ENCODE results near the gene TNNC2. TPM values are rescaled to one million over a fixed set of nuclear protein-coding genes. Genes with fewer than 3 reads are reported as not detected.
A peak's percentile ranks its signal among the peaks of the same experiment; 100 is the strongest.

TNNC2 gene
- total and polyA plus RNA-seq, 2 of the 13 experiments (the other 11 are each of a cell fraction or from before 2014, with no cell fraction given): 1.8 to 4.7 TPM

DNA sequence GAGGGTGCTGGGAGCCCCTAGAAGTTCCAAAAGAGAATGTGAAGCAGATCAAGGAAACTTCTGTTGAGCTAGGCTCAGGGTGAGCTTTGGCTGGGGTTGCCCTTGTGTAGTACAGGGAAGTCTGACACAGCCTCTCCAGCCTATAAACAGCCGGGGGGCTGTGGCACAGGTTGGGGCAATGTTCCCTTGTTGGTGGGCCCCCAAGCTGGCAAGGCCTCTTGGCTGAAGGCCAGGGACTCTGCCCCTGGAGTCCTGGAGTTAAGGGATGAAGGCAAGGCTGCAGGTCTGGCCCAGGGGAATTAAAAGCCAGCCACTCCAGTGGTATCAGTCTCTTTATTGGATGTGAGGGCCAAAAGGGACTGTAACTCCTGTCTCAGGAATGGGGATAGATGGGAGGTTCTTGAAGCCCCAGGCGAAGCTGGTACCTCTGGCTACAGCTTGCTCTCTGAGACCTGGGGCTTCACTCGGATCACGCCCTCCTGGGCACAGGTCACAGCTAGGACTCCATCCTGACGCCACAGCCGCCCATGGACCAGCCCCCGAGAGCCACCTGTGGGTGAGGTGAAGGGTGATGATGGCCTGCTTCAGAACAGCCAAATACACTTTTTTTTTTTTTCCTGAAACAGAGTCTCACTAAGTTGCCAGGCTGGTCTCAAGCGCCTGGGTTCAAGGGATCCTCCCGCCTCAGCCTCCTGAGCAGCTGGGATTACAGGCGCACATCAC is 14.5 kb upstream of the TNNC2 start (continued):
- TF ChIP-seq AGO2 (optimal IDR thresholded peaks at IDR 0.05; ENCODE audit: low read depth, low read length): peak; percentile 63
- 0 out of 2 replicates have a peak, but pooled peaks have one; percentile 17 for TF ChIP-seq RBFOX2 (IDR thresholded peaks at IDR 0.05; ENCODE audit: low read depth, low read length)
- TF ChIP-seq ELF3 (CRISPR knock-in tag; IDR thresholded peaks at IDR 0.05): no peak
- TF ChIP-seq RORA (CRISPR knock-in tag; IDR thresholded peaks at IDR 0.05): no peak
- TF ChIP-seq, protein P1, sequence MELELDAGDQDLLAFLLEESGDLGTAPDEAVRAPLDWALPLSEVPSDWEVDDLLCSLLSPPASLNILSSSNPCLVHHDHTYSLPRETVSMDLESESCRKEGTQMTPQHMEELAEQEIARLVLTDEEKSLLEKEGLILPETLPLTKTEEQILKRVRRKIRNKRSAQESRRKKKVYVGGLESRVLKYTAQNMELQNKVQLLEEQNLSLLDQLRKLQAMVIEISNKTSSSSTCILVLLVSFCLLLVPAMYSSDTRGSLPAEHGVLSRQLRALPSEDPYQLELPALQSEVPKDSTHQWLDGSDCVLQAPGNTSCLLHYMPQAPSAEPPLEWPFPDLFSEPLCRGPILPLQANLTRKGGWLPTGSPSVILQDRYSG (CRISPR knock-in tag; IDR thresholded peaks at IDR 0.05): no peak
- no peak for TF ChIP-seq ZNF572 (CRISPR knock-in tag; IDR thresholded peaks at IDR 0.05)
- 0 out of 2 replicates have a peak, but pooled peaks have one; percentile 26 for TF ChIP-seq PHF21A (CRISPR knock-in tag; IDR thresholded peaks at IDR 0.05)
- no peak for TF ChIP-seq SATB2 (CRISPR knock-in tag; IDR thresholded peaks at IDR 0.05)
- 0 out of 2 replicates have a peak, but pooled peaks have one; percentile 23 for TF ChIP-seq NFIB (CRISPR knock-in tag; IDR thresholded peaks at IDR 0.05; ENCODE audit: borderline replicate concordance)
- no peak for TF ChIP-seq XRCC5 (optimal IDR thresholded peaks at IDR 0.05; ENCODE audit: low read length)
- no peak for TF ChIP-seq ERF (CRISPR knock-in tag; IDR thresholded peaks at IDR 0.05)

DNA sequence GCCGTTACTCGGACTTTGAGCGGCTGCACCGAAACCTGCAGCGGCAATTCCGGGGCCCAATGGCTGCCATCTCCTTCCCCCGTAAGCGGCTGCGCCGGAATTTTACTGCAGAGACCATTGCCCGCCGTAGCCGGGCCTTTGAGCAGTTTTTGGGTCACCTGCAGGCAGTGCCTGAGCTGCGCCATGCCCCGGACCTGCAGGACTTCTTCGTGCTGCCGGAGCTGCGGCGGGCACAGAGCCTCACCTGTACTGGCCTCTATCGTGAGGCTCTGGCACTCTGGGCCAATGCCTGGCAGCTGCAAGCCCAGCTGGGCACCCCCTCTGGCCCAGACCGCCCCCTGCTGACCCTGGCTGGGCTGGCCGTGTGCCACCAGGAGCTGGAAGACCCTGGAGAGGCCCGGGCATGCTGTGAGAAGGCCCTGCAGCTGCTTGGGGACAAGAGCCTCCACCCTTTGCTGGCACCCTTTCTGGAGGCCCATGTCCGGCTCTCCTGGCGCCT is 13.6 kb upstream of the TNNC2 start:
- Histone ChIP-seq H3K4me3 (replicated peaks in 1 of 3; ENCODE audit: insufficient read depth in 1 of 3, low read depth in 2 of 3, low read length in 3 of 3) (no peak overlapping the region), H3K79me2 (ENCODE audit: insufficient read depth, low read length) (no peaks in the 10 kb centered on the region), H3K27ac (ENCODE audit: extremely low read length, insufficient read depth, low read length) (no peak overlapping the region), H3K27me3 (ENCODE audit: control insufficient read depth in 1 of 2, insufficient read depth in 2 of 2, low read length in 2 of 2) (no peaks in the 10 kb centered on the region), H4K20me1 (ENCODE audit: insufficient read depth, low read length) (no peaks in the 10 kb centered on the region), H3K4me1 (ENCODE audit: insufficient read depth, low read length) (peaks cover 10% of the 10 kb centered on the region), H2AFZ (ENCODE audit: low read length) (no peak overlapping the region), H3K4me2 (ENCODE audit: low read depth, low read length) (no peak overlapping the region), H3K9ac (ENCODE audit: insufficient read depth, low read depth, low read length) (no peak overlapping the region), H3K9me3 (ENCODE audit: low read length) (no peaks in the 10 kb centered on the region), H3K36me3 (replicated peaks in 1 of 2; ENCODE audit: control insufficient read depth in 1 of 2, insufficient read depth in 2 of 2, low read length in 2 of 2) (peaks cover 18 to 42% of the 10 kb centered on the region in 2 experiments)
- intact Hi-C loops (cut with micrococcal nuclease; ENCODE audit: unreplicated experiment) (no loop called here), in situ Hi-C loops (cut with HindIII; ENCODE audit: extremely low pct_ligation_motif_present, low pct_unique_long_range_greater_than_20kb) (no loop called here)
- POLR2A ChIA-PET: interaction anchor here (0.9 to 2.7 kb wide), 10 partner anchors 7 to 129 kb away, joined by 3 to 12 read pairs (median 5); partner anchors contain the start of genes ACOT8, SNX21, ZSWIM1 and ZSWIM3
- CTCF ChIA-PET (ENCODE audit: low intra/inter-chr PET ratio, low total read pairs): no interaction called here
- DNase-seq (ENCODE audit: low spot score) (no peak), FAIRE-seq (no peak), ATAC-seq (peak; percentile 11; the same call in 2 of the 3 replicates)
- no TSS peak for BruUV-seq (replicated peaks)
- 97% methylated on average over 16 of the region's 25 CpGs for WGBS (ENCODE audit: low lambda C conversion rate)
- TF ChIP-seq MAFK (conservative IDR thresholded peaks at IDR 0.05 in 1 of 2, IDR thresholded peaks at IDR 0.05 in 1 of 2; ENCODE audit: low read length in 2 of 2) (no peak), ERF (CRISPR knock-in tag; IDR thresholded peaks at IDR 0.05) (no peak), HNRNPL (IDR thresholded peaks at IDR 0.05; ENCODE audit: low read depth, low read length) (peak; percentile 65; the same call in 1 of the 2 replicates), ARNT (IDR thresholded peaks at IDR 0.05) (no peak)
- TF ChIP-seq, protein P2, sequence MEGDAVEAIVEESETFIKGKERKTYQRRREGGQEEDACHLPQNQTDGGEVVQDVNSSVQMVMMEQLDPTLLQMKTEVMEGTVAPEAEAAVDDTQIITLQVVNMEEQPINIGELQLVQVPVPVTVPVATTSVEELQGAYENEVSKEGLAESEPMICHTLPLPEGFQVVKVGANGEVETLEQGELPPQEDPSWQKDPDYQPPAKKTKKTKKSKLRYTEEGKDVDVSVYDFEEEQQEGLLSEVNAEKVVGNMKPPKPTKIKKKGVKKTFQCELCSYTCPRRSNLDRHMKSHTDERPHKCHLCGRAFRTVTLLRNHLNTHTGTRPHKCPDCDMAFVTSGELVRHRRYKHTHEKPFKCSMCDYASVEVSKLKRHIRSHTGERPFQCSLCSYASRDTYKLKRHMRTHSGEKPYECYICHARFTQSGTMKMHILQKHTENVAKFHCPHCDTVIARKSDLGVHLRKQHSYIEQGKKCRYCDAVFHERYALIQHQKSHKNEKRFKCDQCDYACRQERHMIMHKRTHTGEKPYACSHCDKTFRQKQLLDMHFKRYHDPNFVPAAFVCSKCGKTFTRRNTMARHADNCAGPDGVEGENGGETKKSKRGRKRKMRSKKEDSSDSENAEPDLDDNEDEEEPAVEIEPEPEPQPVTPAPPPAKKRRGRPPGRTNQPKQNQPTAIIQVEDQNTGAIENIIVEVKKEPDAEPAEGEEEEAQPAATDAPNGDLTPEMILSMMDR (CRISPR knock-in tag; IDR thresholded peaks at IDR 0.05): peak; percentile 29; the same call in 1 of the 2 replicates
